HepG2 (cell line): ENCODE measurements around the gene FCRLA.

ENCODE experiments used
- AGO1 ChIP-seq: fragments of 200-400 bp; formaldehyde crosslinking; IDR thresholded peaks from 2 replicates; pipeline ENCODE4 v1.6.1; 2017; ENCODE audit warnings: mild to moderate bottlenecking, low read depth, low read length, moderate library complexity; ENCODE audit not compliant: poor library complexity, severe bottlenecking
- ELF1 ChIP-seq: sonication (generic); formaldehyde crosslinking; IDR thresholded peaks from 2 replicates; pipeline ENCODE4 v1.4.0; 2020; ENCODE audit warnings: missing genetic modification reagents
- NBN ChIP-seq: fragments of 450-650 bp; conservative IDR thresholded peaks from 2 replicates; pipeline ENCODE4 v1.6.1; 2017
- POLR2A ChIP-seq, 2 experiments: IDR thresholded peaks; 2 replicates each; pipeline ENCODE4 v1.6.1; 2011; ENCODE audit warnings: low read depth in 2 of 2, low read length in 2 of 2, mild to moderate bottlenecking in 1 of 2, moderate library complexity in 1 of 2; ENCODE audit not compliant: insufficient read depth in 1 of 2
- SMARCC2 ChIP-seq: fragments of 450-650 bp; IDR thresholded peaks from 2 replicates; pipeline ENCODE4 v1.6.1; 2017; ENCODE audit warnings: antibody characterized with exemption, mild to moderate bottlenecking
- TEAD2 ChIP-seq: sonication (generic); formaldehyde crosslinking; IDR thresholded peaks from 2 replicates; pipeline ENCODE4 v1.9.0; 2021; ENCODE audit warnings: missing genetic modification reagents
- ZNF138 ChIP-seq: sonication (generic); formaldehyde crosslinking; IDR thresholded peaks from 2 replicates; pipeline ENCODE4 v1.5.0; 2020; ENCODE audit warnings: mild to moderate bottlenecking, low read depth, missing genetic modification reagents
- ZNF3 ChIP-seq: IDR thresholded peaks from 2 replicates; pipeline ENCODE4 v1.7.0; 2017; ENCODE audit warnings: inconsistent platforms
- ZNF496 ChIP-seq: sonication (generic); formaldehyde crosslinking; IDR thresholded peaks from 2 replicates; pipeline ENCODE4 v1.8.1; 2023; ENCODE audit warnings: mild to moderate bottlenecking, moderate library complexity, missing genetic modification reagents; ENCODE audit not compliant: insufficient replicate concordance
- TF ChIP-seq, protein P1 (sequence below): sonication (generic); formaldehyde crosslinking; IDR thresholded peaks from 2 replicates; pipeline ENCODE4 v1.5.0; 2020; ENCODE audit warnings: mild to moderate bottlenecking, missing genetic modification reagents, moderate library complexity
- TF ChIP-seq, protein P2 (sequence below): sonication (generic); formaldehyde crosslinking; IDR thresholded peaks from 2 replicates; pipeline ENCODE4 v1.5.0; 2020; ENCODE audit warnings: mild to moderate bottlenecking, missing genetic modification reagents
- TF ChIP-seq, protein P3 (sequence below), 2 experiments: sonication (generic) in 1 of 2; formaldehyde crosslinking in 1 of 2; IDR thresholded peaks; 2 replicates each; pipeline versions ENCODE4 v1.5.1 to v1.6.1; 2011 to 2020; ENCODE audit warnings: borderline replicate concordance in 1 of 2, low read depth in 1 of 2, low read length in 1 of 2, mild to moderate bottlenecking in 1 of 2, missing genetic modification reagents in 1 of 2, moderate library complexity in 1 of 2
- TF ChIP-seq, protein P4 (sequence below): IDR thresholded peaks from 2 replicates; pipeline ENCODE4 v1.6.1; 2012; ENCODE audit warnings: inconsistent platforms

DNA sequence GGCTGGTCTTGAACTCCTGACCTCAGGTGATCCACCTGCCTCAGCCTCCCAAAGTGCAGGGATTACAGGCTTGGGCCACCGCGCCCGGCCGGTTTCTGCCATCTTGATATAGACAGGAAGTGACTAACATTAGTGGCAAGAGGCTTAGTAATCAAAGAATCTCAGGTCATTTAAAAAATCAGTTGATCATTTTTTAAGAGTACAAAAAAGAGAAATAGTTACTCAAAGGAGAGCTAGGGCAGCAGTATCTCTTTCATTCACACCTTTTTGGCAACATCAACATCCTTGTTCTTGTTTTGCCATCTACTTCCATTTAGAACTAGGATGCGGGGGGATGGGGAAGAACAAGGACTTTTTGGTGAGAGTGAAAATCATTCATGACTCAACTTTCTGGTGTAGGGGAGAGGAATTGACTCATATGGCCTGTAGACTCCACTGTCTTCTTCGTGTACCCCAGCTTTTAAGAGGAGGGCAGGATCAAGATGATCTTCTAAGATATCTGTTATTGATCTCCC, 23.1 kb downstream of the FCRLA start:
- TF ChIP-seq ZNF138 (CRISPR knock-in tag) (no peak), POLR2A (IDR thresholded peaks at IDR 0.05; ENCODE audit: insufficient read depth in 1 of 2, low read depth in 2 of 2, low read length in 2 of 2) (no peak), NBN (no peak), SMARCC2 (no peak), ZNF496 (CRISPR knock-in tag) (no peak), AGO1 (no peak), TEAD2 (no peak), ZNF3 (CRISPR knock-in tag) (no peak), ELF1 (CRISPR knock-in tag) (no peak)
- TF ChIP-seq, protein P1, sequence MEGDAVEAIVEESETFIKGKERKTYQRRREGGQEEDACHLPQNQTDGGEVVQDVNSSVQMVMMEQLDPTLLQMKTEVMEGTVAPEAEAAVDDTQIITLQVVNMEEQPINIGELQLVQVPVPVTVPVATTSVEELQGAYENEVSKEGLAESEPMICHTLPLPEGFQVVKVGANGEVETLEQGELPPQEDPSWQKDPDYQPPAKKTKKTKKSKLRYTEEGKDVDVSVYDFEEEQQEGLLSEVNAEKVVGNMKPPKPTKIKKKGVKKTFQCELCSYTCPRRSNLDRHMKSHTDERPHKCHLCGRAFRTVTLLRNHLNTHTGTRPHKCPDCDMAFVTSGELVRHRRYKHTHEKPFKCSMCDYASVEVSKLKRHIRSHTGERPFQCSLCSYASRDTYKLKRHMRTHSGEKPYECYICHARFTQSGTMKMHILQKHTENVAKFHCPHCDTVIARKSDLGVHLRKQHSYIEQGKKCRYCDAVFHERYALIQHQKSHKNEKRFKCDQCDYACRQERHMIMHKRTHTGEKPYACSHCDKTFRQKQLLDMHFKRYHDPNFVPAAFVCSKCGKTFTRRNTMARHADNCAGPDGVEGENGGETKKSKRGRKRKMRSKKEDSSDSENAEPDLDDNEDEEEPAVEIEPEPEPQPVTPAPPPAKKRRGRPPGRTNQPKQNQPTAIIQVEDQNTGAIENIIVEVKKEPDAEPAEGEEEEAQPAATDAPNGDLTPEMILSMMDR (CRISPR knock-in tag) = no peak
- TF ChIP-seq, protein P2, sequence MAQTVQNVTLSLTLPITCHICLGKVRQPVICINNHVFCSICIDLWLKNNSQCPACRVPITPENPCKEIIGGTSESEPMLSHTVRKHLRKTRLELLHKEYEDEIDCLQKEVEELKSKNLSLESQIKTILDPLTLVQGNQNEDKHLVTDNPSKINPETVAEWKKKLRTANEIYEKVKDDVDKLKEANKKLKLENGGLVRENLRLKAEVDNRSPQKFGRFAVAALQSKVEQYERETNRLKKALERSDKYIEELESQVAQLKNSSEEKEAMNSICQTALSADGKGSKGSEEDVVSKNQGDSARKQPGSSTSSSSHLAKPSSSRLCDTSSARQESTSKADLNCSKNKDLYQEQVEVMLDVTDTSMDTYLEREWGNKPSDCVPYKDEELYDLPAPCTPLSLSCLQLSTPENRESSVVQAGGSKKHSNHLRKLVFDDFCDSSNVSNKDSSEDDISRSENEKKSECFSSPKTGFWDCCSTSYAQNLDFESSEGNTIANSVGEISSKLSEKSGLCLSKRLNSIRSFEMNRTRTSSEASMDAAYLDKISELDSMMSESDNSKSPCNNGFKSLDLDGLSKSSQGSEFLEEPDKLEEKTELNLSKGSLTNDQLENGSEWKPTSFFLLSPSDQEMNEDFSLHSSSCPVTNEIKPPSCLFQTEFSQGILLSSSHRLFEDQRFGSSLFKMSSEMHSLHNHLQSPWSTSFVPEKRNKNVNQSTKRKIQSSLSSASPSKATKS (CRISPR knock-in tag) = no peak
- TF ChIP-seq, protein P3, sequence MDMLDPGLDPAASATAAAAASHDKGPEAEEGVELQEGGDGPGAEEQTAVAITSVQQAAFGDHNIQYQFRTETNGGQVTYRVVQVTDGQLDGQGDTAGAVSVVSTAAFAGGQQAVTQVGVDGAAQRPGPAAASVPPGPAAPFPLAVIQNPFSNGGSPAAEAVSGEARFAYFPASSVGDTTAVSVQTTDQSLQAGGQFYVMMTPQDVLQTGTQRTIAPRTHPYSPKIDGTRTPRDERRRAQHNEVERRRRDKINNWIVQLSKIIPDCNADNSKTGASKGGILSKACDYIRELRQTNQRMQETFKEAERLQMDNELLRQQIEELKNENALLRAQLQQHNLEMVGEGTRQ (IDR thresholded peaks at IDR 0.05; ENCODE audit: low read depth, low read length) = no peak
- TF ChIP-seq, protein P3 (CRISPR knock-in tag; IDR thresholded peaks at IDR 0.05; ENCODE audit: borderline replicate concordance) = no peak
- TF ChIP-seq, protein P4, sequence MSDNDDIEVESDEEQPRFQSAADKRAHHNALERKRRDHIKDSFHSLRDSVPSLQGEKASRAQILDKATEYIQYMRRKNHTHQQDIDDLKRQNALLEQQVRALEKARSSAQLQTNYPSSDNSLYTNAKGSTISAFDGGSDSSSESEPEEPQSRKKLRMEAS = no peak
